Measurements from ENCODE around the gene LINC00237.

Gene LINC00237

GRCh38 chr20:21106171-21107017 is at the start of gene LINC00237:
TSS of gene LINC00237 (minus strand) at chr20:21106358.
- no peak for DNase-seq (ENCODE audit: low read depth in 2 of 2)

GRCh38 chr20:21155268-21155667 is 49.1 kb upstream of the LINC00237 start:
- no peak for DNase-seq (ENCODE audit: low read depth in 2 of 2)

GRCh38 chr20:21154692-21155091 is 48.5 kb upstream of the LINC00237 start:
- DNase-seq (ENCODE audit: low read depth in 2 of 2): no peak

- DNase-seq (ENCODE audit: low read depth in 2 of 2): no peak
These were observed 45.6 kb upstream of the LINC00237 start for GRCh38 chr20:21151791-21152190.

GRCh38 chr20:21149344-21149743 is 43.2 kb upstream of the LINC00237 start:
- DNase-seq (ENCODE audit: low read depth in 2 of 2): no peak

GRCh38 chr20:21147593-21147992 is 41.4 kb upstream of the LINC00237 start:
- DNase-seq (ENCODE audit: low read depth in 2 of 2): no peak

GRCh38 chr20:21146215-21146614 is 40.1 kb upstream of the LINC00237 start:
- no peak for DNase-seq (ENCODE audit: low read depth in 2 of 2)

GRCh38 chr20:21145424-21145823 is 39.3 kb upstream of the LINC00237 start:
- DNase-seq (ENCODE audit: low read depth in 2 of 2): no peak

GRCh38 chr20:21143194-21143890 is 37.2 kb upstream of the LINC00237 start:
- no peak for DNase-seq (ENCODE audit: low read depth in 2 of 2)

- no peak for DNase-seq (ENCODE audit: low read depth in 2 of 2)
These were observed 35.7 kb upstream of the LINC00237 start for GRCh38 chr20:21141825-21142224.

GRCh38 chr20:21139881-21140566 is 33.9 kb upstream of the LINC00237 start:
- DNase-seq (ENCODE audit: low read depth in 2 of 2): no peak

GRCh38 chr20:21137078-21137477 is 30.9 kb upstream of the LINC00237 start:
- no peak for DNase-seq (ENCODE audit: low read depth in 2 of 2)

- no peak for DNase-seq (ENCODE audit: low read depth in 2 of 2)
These were observed 30.0 kb upstream of the LINC00237 start for GRCh38 chr20:21136015-21136732.

GRCh38 chr20:21134883-21135493 is 28.8 kb upstream of the LINC00237 start:
- DNase-seq (ENCODE audit: low read depth in 2 of 2): no peak

- no peak for DNase-seq (ENCODE audit: low read depth in 2 of 2)
These were observed 27.9 kb upstream of the LINC00237 start for GRCh38 chr20:21133917-21134622.

GRCh38 chr20:21133404-21133803 is 27.2 kb upstream of the LINC00237 start:
- DNase-seq (ENCODE audit: low read depth in 2 of 2): no peak

GRCh38 chr20:21129861-21130260 is 23.7 kb upstream of the LINC00237 start:
- DNase-seq (ENCODE audit: low read depth in 2 of 2): no peak

- no peak for DNase-seq (ENCODE audit: low read depth in 2 of 2)
These were observed 21.2 kb upstream of the LINC00237 start for GRCh38 chr20:21127201-21127981.

- no peak for DNase-seq (ENCODE audit: low read depth in 2 of 2)
These were observed 20.4 kb upstream of the LINC00237 start for GRCh38 chr20:21126581-21126870.
